SK-N-SH treated with all-trans-retinoic acid at 6 μM for 48 hours (cell line): ENCODE results near the gene ANK3.

Experiments
- ATAC-seq: fragments of 200-7000 bp; cut with Tn5 transposase; 3 replicates; pipeline ENCODE4 v1.9.1; 2020; ENCODE audit warnings: mild to moderate bottlenecking, moderate library complexity
- ARNTL ChIP-seq: fragments of 450-650 bp; formaldehyde crosslinking; IDR thresholded peaks from 2 replicates; pipeline ENCODE4 v1.5.0; 2020; ENCODE audit warnings: low read depth, mild to moderate bottlenecking, moderate library complexity, borderline replicate concordance
- BACH2 ChIP-seq: fragments of 250-450 bp; sonication (Bioruptor Pico); IDR thresholded peaks from 2 replicates; pipeline ENCODE4 v1.9.0; 2021; ENCODE audit warnings: mild to moderate bottlenecking, borderline replicate concordance
- CREB5 ChIP-seq: fragments of 250-450 bp; sonication (Bioruptor Pico); IDR thresholded peaks from 2 replicates; pipeline ENCODE4 v1.5.1; 2020; ENCODE audit warnings: low read depth, mild to moderate bottlenecking, moderate library complexity
- CSDC2 ChIP-seq: fragments of 250-450 bp; sonication (Bioruptor Pico); IDR thresholded peaks from 2 replicates; pipeline ENCODE4 v1.5.0; 2020; ENCODE audit warnings: mild to moderate bottlenecking, moderate library complexity
- CSRNP3 ChIP-seq: fragments of 250-450 bp; sonication (Bioruptor Pico); IDR thresholded peaks from 2 replicates; pipeline ENCODE4 v1.5.1; 2021; ENCODE audit warnings: mild to moderate bottlenecking, moderate library complexity
- ESRRG ChIP-seq: fragments of 250-450 bp; sonication (Bioruptor Pico); IDR thresholded peaks from 2 replicates; pipeline ENCODE4 v1.6.1; 2021; ENCODE audit warnings: mild to moderate bottlenecking
- GLIS3 ChIP-seq: fragments of 250-450 bp; sonication (Bioruptor Pico); IDR thresholded peaks from 2 replicates; pipeline ENCODE4 v1.5.0; 2020; ENCODE audit warnings: mild to moderate bottlenecking, moderate library complexity
- ISL1 ChIP-seq: fragments of 250-450 bp; sonication (Bioruptor Pico); IDR thresholded peaks from 2 replicates; pipeline ENCODE4 v2.1.2; 2022; ENCODE audit warnings: mild to moderate bottlenecking, moderate library complexity
- OSR1 ChIP-seq: fragments of 250-450 bp; sonication (Bioruptor Pico); IDR thresholded peaks from 2 replicates; pipeline ENCODE4 v1.8.0; 2022; ENCODE audit warnings: moderate library complexity, mild to moderate bottlenecking, inconsistent platforms
- PPARA ChIP-seq: fragments of 250-450 bp; sonication (Bioruptor Pico); IDR thresholded peaks from 2 replicates; pipeline ENCODE4 v1.5.0; 2020; ENCODE audit warnings: mild to moderate bottlenecking, borderline replicate concordance
- RARB ChIP-seq: fragments of 250-450 bp; sonication (Bioruptor Pico); IDR thresholded peaks from 2 replicates; pipeline ENCODE4 v1.8.0; 2021; ENCODE audit warnings: mild to moderate bottlenecking, moderate library complexity
- SNAI2 ChIP-seq: fragments of 250-450 bp; sonication (Bioruptor Pico); IDR thresholded peaks from 2 replicates; pipeline ENCODE4 v1.5.0; 2020; ENCODE audit warnings: mild to moderate bottlenecking, moderate library complexity
- TCF4 ChIP-seq: fragments of 250-450 bp; sonication (Bioruptor Pico); IDR thresholded peaks from 2 replicates; pipeline ENCODE4 v1.8.0; 2021; ENCODE audit warnings: mild to moderate bottlenecking, moderate library complexity, borderline replicate concordance
- TOX ChIP-seq: fragments of 250-450 bp; sonication (Bioruptor Pico); IDR thresholded peaks from 2 replicates; pipeline ENCODE4 v1.8.0; 2021; ENCODE audit warnings: mild to moderate bottlenecking, moderate library complexity, borderline replicate concordance
- ZC3H10 ChIP-seq: fragments of 250-450 bp; sonication (Bioruptor Pico); IDR thresholded peaks from 2 replicates; pipeline ENCODE4 v1.5.1; 2021; ENCODE audit warnings: mild to moderate bottlenecking, moderate library complexity
- ZFP3 ChIP-seq: fragments of 250-450 bp; sonication (Bioruptor Pico); IDR thresholded peaks from 2 replicates; pipeline ENCODE4 v1.5.0; 2020; ENCODE audit warnings: mild to moderate bottlenecking, moderate library complexity
- ZFP30 ChIP-seq: fragments of 450-650 bp; formaldehyde crosslinking; IDR thresholded peaks from 2 replicates; pipeline ENCODE4 v1.5.0; 2022; ENCODE audit warnings: mild to moderate bottlenecking, moderate library complexity
- ZNF565 ChIP-seq: fragments of 450-650 bp; formaldehyde crosslinking; conservative IDR thresholded peaks from 2 replicates; pipeline ENCODE4 v1.5.0; 2020; ENCODE audit warnings: low read depth, mild to moderate bottlenecking, moderate library complexity
- ZNF70 ChIP-seq: fragments of 450-650 bp; formaldehyde crosslinking; IDR thresholded peaks from 2 replicates; pipeline ENCODE4 v1.5.0; 2020; ENCODE audit warnings: mild to moderate bottlenecking, moderate library complexity
- ZNF8 ChIP-seq: fragments of 450-650 bp; formaldehyde crosslinking; IDR thresholded peaks from 2 replicates; pipeline ENCODE4 v1.5.0; 2020; ENCODE audit warnings: mild to moderate bottlenecking, moderate library complexity
- TF ChIP-seq, protein P1 (sequence below): fragments of 250-450 bp; sonication (Bioruptor Pico); IDR thresholded peaks from 2 replicates; pipeline ENCODE4 v1.8.0; 2020; ENCODE audit warnings: mild to moderate bottlenecking, moderate library complexity, borderline replicate concordance
- TF ChIP-seq, protein P2 (sequence below): fragments of 250-450 bp; sonication (Bioruptor Pico); IDR thresholded peaks from 2 replicates; pipeline ENCODE4 v1.8.0; 2021; ENCODE audit warnings: low read depth, mild to moderate bottlenecking, moderate library complexity, borderline replicate concordance

The ANK3 gene

GRCh38 chr10:60331886-60332285, 57.8 kb downstream of the ANK3 start:
- no peak for ATAC-seq
- TF ChIP-seq ZFP3 (no peak), ISL1 (CRISPR knock-in tag) (no peak), PPARA (no peak), ZC3H10 (no peak), ZNF70 (CRISPR knock-in tag) (no peak), CSRNP3 (no peak), CSDC2 (CRISPR knock-in tag) (no peak), GLIS3 (CRISPR knock-in tag) (no peak), TCF4 (no peak)
- TF ChIP-seq, protein P1, sequence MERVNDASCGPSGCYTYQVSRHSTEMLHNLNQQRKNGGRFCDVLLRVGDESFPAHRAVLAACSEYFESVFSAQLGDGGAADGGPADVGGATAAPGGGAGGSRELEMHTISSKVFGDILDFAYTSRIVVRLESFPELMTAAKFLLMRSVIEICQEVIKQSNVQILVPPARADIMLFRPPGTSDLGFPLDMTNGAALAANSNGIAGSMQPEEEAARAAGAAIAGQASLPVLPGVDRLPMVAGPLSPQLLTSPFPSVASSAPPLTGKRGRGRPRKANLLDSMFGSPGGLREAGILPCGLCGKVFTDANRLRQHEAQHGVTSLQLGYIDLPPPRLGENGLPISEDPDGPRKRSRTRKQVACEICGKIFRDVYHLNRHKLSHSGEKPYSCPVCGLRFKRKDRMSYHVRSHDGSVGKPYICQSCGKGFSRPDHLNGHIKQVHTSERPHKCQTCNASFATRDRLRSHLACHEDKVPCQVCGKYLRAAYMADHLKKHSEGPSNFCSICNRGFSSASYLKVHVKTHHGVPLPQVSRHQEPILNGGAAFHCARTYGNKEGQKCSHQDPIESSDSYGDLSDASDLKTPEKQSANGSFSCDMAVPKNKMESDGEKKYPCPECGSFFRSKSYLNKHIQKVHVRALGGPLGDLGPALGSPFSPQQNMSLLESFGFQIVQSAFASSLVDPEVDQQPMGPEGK (CRISPR knock-in tag) = no peak

DNA sequence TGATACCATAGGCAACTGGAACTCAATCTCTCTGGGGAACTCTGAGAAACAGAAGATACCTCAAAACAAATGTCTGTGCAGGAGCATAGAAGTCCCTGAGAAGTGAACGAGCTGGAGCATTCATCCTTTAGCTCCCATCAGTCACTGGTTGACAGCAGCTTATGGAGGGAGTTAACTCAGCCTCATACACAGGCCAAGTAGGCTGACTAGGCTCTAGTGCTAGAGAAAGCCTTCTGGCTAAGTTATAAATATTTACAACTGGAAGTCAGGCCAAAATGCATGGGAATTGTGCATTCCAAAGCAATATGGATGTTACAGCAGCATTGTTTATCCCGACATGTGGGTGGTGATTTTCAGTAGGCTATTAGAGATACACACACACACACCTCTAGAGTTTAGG, 66.5 kb downstream of the ANK3 start:
- no peak for TF ChIP-seq ZNF565 (CRISPR knock-in tag)
- no peak for TF ChIP-seq ISL1 (CRISPR knock-in tag)
- TF ChIP-seq ZC3H10 = no peak
- no peak for TF ChIP-seq CSDC2 (CRISPR knock-in tag)
- TF ChIP-seq, protein P2, sequence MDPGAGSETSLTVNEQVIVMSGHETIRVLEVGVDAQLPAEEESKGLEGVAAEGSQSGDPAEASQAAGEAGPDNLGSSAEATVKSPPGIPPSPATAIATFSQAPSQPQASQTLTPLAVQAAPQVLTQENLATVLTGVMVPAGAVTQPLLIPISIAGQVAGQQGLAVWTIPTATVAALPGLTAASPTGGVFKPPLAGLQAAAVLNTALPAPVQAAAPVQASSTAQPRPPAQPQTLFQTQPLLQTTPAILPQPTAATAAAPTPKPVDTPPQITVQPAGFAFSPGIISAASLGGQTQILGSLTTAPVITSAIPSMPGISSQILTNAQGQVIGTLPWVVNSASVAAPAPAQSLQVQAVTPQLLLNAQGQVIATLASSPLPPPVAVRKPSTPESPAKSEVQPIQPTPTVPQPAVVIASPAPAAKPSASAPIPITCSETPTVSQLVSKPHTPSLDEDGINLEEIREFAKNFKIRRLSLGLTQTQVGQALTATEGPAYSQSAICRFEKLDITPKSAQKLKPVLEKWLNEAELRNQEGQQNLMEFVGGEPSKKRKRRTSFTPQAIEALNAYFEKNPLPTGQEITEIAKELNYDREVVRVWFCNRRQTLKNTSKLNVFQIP (CRISPR knock-in tag) = no peak
- TF ChIP-seq BACH2 (CRISPR knock-in tag) = no peak
- no peak for TF ChIP-seq ZNF8 (CRISPR knock-in tag)
- TF ChIP-seq ESRRG (CRISPR knock-in tag) = no peak
- no peak for TF ChIP-seq OSR1 (CRISPR knock-in tag)
- TF ChIP-seq GLIS3 (CRISPR knock-in tag) = no peak
- no peak for TF ChIP-seq ARNTL (CRISPR knock-in tag)
- no peak for TF ChIP-seq ZFP30 (CRISPR knock-in tag)
- TF ChIP-seq ZNF70 (CRISPR knock-in tag) = no peak
- no peak for TF ChIP-seq TCF4
- no peak for TF ChIP-seq CSRNP3
- TF ChIP-seq SNAI2 (CRISPR knock-in tag) = no peak
- TF ChIP-seq CREB5 = no peak
- no peak for TF ChIP-seq TOX (CRISPR knock-in tag)
- TF ChIP-seq RARB (CRISPR knock-in tag) = no peak
- TF ChIP-seq PPARA = no peak
- TF ChIP-seq, all 23 proteins: peak for 0
- ATAC-seq = no peak

DNA sequence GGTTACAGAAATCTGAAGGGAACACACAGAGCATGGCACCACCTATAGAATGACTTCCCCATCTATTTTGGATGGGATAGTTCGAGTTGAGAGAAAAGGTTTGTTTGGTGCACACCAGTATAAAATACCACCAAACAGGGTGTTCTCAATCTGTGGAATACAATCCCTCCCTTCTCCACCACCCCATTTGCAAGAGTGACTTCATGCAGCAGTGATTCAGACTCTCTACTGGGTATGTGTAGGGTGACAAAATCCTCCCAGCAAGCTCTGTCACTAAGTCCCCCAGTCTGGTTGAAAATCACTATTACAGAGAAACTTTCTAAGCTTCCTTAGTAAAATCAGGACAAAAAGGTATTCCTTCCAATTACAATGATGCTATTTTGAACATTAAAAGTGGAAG, 69.0 kb downstream of the ANK3 start:
- ATAC-seq = no peak
- TF ChIP-seq ARNTL (CRISPR knock-in tag) (no peak), CSRNP3 (no peak), ZFP30 (CRISPR knock-in tag) (no peak), CREB5 (no peak), ZC3H10 (no peak), GLIS3 (CRISPR knock-in tag) (no peak), CSDC2 (CRISPR knock-in tag) (no peak), ZNF8 (CRISPR knock-in tag) (no peak), ZNF70 (CRISPR knock-in tag) (no peak), ZFP3 (no peak), ISL1 (CRISPR knock-in tag) (no peak), SNAI2 (CRISPR knock-in tag) (no peak), OSR1 (CRISPR knock-in tag) (no peak)
